AG09309 (cell line): ENCODE results near the gene RUSC1.

Experiments
- DNase-seq: peaks from one replicate; pipeline ENCODE4 v3.0.0-alpha.2; 2010; ENCODE audit warnings: low read depth
- H3K4me3 ChIP-seq: 2 replicates; pipeline ENCODE4 v1.5.1; 2011; ENCODE audit warnings: mild to moderate bottlenecking, low read depth, low read length, moderate library complexity; ENCODE audit not compliant: control insufficient read depth
- CTCF ChIP-seq: IDR thresholded peaks from 2 replicates; pipeline ENCODE4 v1.5.1; 2011; ENCODE audit warnings: mild to moderate bottlenecking, low read depth, low read length, inconsistent platforms; ENCODE audit not compliant: insufficient read depth, control insufficient read depth; ENCODE audit errors: missing control alignments

The RUSC1 gene

GRCh38 chr1:155278689-155279160 lies 42.0 kb upstream of the RUSC1 start:
- no peak overlapping the region; the same call in 1 of the 2 replicates for H3K4me3 ChIP-seq
- DNase-seq, result no peak
- TF ChIP-seq CTCF, result no peak

- H3K4me3 ChIP-seq, result no peak overlapping the region
- no peak for DNase-seq
- no peak for TF ChIP-seq CTCF
Measured at GRCh38 chr1:155279268-155279667, 41.4 kb upstream of the RUSC1 start.

- H3K4me3 ChIP-seq, result no peak overlapping the region
- DNase-seq, result no peak
- no peak for TF ChIP-seq CTCF
Measured at GRCh38 chr1:155282488-155283091, 38.1 kb upstream of the RUSC1 start.

- no peak for TF ChIP-seq CTCF
- no peak overlapping the region for H3K4me3 ChIP-seq
- DNase-seq, result no peak
Measured at GRCh38 chr1:155284476-155284875, 36.2 kb upstream of the RUSC1 start.

GRCh38 chr1:155285063-155285462 lies 35.6 kb upstream of the RUSC1 start:
- no peak for TF ChIP-seq CTCF
- no peak for DNase-seq
- H3K4me3 ChIP-seq, result no peak overlapping the region

GRCh38 chr1:155285631-155286044 lies 35.1 kb upstream of the RUSC1 start:
- no peak for DNase-seq
- no peak for TF ChIP-seq CTCF
- H3K4me3 ChIP-seq, result no peak overlapping the region

- no peak for DNase-seq
- TF ChIP-seq CTCF, result no peak
- H3K4me3 ChIP-seq, result no peak overlapping the region
Measured at GRCh38 chr1:155286544-155286943, 34.1 kb upstream of the RUSC1 start.
